Hepatocyte (in vitro differentiated cells): Measurements from ENCODE around the gene CIP2A.

Experiments used
- CTCF ChIP-seq: fragments of 200-600 bp; sonication (generic); IDR thresholded peaks from 2 replicates; pipeline ENCODE4 v1.5.1; 2016; ENCODE audit warnings: antibody characterized with exemption, mild to moderate bottlenecking; ENCODE audit not compliant: poor library complexity
- EZH2 ChIP-seq: fragments of 200-600 bp; sonication (generic); IDR thresholded peaks from 2 replicates; pipeline ENCODE4 v1.6.1; 2016; ENCODE audit warnings: antibody characterized with exemption, mild to moderate bottlenecking, borderline replicate concordance
- EZH2phosphoT487 ChIP-seq: fragments of 200-600 bp; sonication (generic); IDR thresholded peaks from one replicate; pipeline ENCODE4 v1.6.1; 2018; ENCODE audit warnings: antibody characterized with exemption, mild to moderate bottlenecking, low read depth, moderate library complexity; ENCODE audit not compliant: unreplicated experiment, severe bottlenecking

GRCh38 chr3:108546247-108546646 lies 43.0 kb downstream of the CIP2A start:
- no peak for TF ChIP-seq CTCF
- no peak for TF ChIP-seq EZH2phosphoT487
- TF ChIP-seq EZH2: no peak
